Neural cell (in vitro differentiated cells): Measurements from ENCODE around the gene PHF2. TPM values are rescaled to one million over a fixed set of nuclear protein-coding genes. Genes with fewer than 3 reads are reported as not detected.

Experiments used
- H2AFZ ChIP-seq: fragments of 200-600, 300-800 bp; sonication (generic), shearing (Covaris generic); 2 replicates; pipeline ENCODE4 v1.6.0; 2014; ENCODE audit warnings: low read depth, mild to moderate bottlenecking, antibody characterized with exemption, low read length, moderate library complexity
- H3F3A ChIP-seq: fragments of 200-600 bp; shearing (Covaris generic); 2 replicates; pipeline ENCODE4 v1.6.1; 2016; ENCODE audit warnings: mild to moderate bottlenecking, moderate library complexity, mixed read lengths, antibody characterized with exemption, low read length; ENCODE audit not compliant: insufficient read depth, poor library complexity, severe bottlenecking
- H3K27ac ChIP-seq: fragments of 200-600, 300-800 bp; sonication (generic), shearing (Covaris generic); 2 replicates; pipeline ENCODE4 v1.5.1; 2014; ENCODE audit warnings: mild to moderate bottlenecking, low read length, moderate library complexity
- H3K27me3 ChIP-seq: fragments of 300-800, 200-600 bp; sonication (generic), shearing (Covaris generic); 2 replicates; pipeline ENCODE4 v1.6.0; 2014; ENCODE audit warnings: mild to moderate bottlenecking, low read depth, low read length, moderate library complexity; ENCODE audit not compliant: insufficient read depth
- H3K36me3 ChIP-seq: fragments of 300-800, 200-600 bp; sonication (generic), shearing (Covaris generic); 2 replicates; pipeline ENCODE4 v1.5.1; 2014; ENCODE audit warnings: mild to moderate bottlenecking, antibody characterized with exemption, low read length, moderate library complexity; ENCODE audit not compliant: insufficient read depth
- H3K4me2 ChIP-seq: fragments of 300-800, 200-600 bp; sonication (generic), shearing (Covaris generic); 2 replicates; pipeline ENCODE4 v1.6.0; 2014; ENCODE audit warnings: mild to moderate bottlenecking, low read length
- H3K4me3 ChIP-seq: fragments of 300-800, 200-600 bp; sonication (generic), shearing (Covaris generic); 2 replicates; pipeline ENCODE4 v1.5.1; 2014; ENCODE audit warnings: mild to moderate bottlenecking, low read length, moderate library complexity
- H3K79me2 ChIP-seq: fragments of 200-600 bp; shearing (Covaris generic); replicated peaks from 2 replicates; pipeline ENCODE4 v1.6.0; 2014; ENCODE audit warnings: mild to moderate bottlenecking, low read length, moderate library complexity; ENCODE audit not compliant: insufficient read depth
- H3K9ac ChIP-seq: fragments of 300-800, 200-600 bp; sonication (generic), shearing (Covaris generic); 2 replicates; pipeline ENCODE4 v1.6.1; 2016; ENCODE audit warnings: mild to moderate bottlenecking, low read length, mixed read lengths
- H3K9me2 ChIP-seq: fragments of 200-600 bp; shearing (Covaris generic); 2 replicates; pipeline ENCODE4 v1.6.1; 2016; ENCODE audit warnings: mild to moderate bottlenecking, low read length, mixed read lengths; ENCODE audit not compliant: insufficient read depth
- H3K9me3 ChIP-seq: fragments of 200-600, 300-800 bp; sonication (generic), shearing (Covaris generic); 2 replicates; pipeline ENCODE4 v1.6.1; 2016; ENCODE audit warnings: mild to moderate bottlenecking, mixed run types, low read length, moderate library complexity, mixed read lengths
- H4K20me1 ChIP-seq: fragments of 200-600 bp; shearing (Covaris generic); 2 replicates; pipeline ENCODE4 v1.6.1; 2016; ENCODE audit warnings: mild to moderate bottlenecking, mixed run types; ENCODE audit not compliant: insufficient read depth
- CTCF ChIP-seq: fragments of 450-650 bp; IDR thresholded peaks from 2 replicates; pipeline ENCODE4 v1.5.1; 2014; ENCODE audit warnings: antibody characterized with exemption, mild to moderate bottlenecking, moderate library complexity; ENCODE audit not compliant: poor library complexity, severe bottlenecking
- EP300 ChIP-seq: fragments of 450-650 bp; conservative IDR thresholded peaks from 2 replicates; pipeline ENCODE4 v1.6.1; 2014; ENCODE audit warnings: antibody characterized with exemption, mild to moderate bottlenecking, moderate library complexity; ENCODE audit not compliant: poor library complexity, severe bottlenecking
- EZH2 ChIP-seq: fragments of 200-600, 300-800 bp; shearing (Covaris generic), sonication (generic); IDR thresholded peaks from 2 replicates; pipeline ENCODE4 v1.6.1; 2014; ENCODE audit warnings: antibody characterized with exemption, low read length, borderline replicate concordance, mild to moderate bottlenecking; ENCODE audit not compliant: insufficient read depth, poor library complexity, severe bottlenecking
- MXI1 ChIP-seq: fragments of 450-650 bp; conservative IDR thresholded peaks from 2 replicates; pipeline ENCODE4 v1.6.1; 2014; ENCODE audit warnings: antibody characterized with exemption, mild to moderate bottlenecking; ENCODE audit not compliant: poor library complexity, severe bottlenecking
- POLR2AphosphoS5 ChIP-seq: IDR thresholded peaks from 2 replicates; pipeline ENCODE4 v1.6.1; 2012
- RAD21 ChIP-seq: fragments of 450-650 bp; conservative IDR thresholded peaks from 2 replicates; pipeline ENCODE4 v1.6.1; 2014; ENCODE audit warnings: antibody characterized with exemption, mild to moderate bottlenecking, moderate library complexity
- REST ChIP-seq: IDR thresholded peaks from 2 replicates; pipeline ENCODE4 v1.6.1; 2012; ENCODE audit warnings: borderline replicate concordance
- SMC3 ChIP-seq: fragments of 450-650 bp; conservative IDR thresholded peaks from 2 replicates; pipeline ENCODE4 v1.6.1; 2014; ENCODE audit warnings: antibody characterized with exemption, mild to moderate bottlenecking, moderate library complexity; ENCODE audit not compliant: poor library complexity
- TAF1 ChIP-seq: IDR thresholded peaks from 2 replicates; pipeline ENCODE4 v1.6.1; 2012; ENCODE audit warnings: low read depth
- polyA plus RNA-seq: library from polyadenylated mRNA; depleted of rRNA; stranded (reverse); fragments of >200 nt; gene quantifications from 2 replicates; pipeline ENCODE4 v1.2.3, GENCODE V29; 2014

PHF2 gene
- polyA plus RNA-seq, 1 donor from 2014 or later = 42.4 TPM

- Histone ChIP-seq H3K4me2 (no peak overlapping the region), H3F3A (no peaks in the 10 kb centered on the region), H3K79me2 (peaks cover 39% of the 10 kb centered on the region), H3K9me3 (no peaks in the 10 kb centered on the region), H2AFZ (no peak overlapping the region), H3K27me3 (no peaks in the 10 kb centered on the region), H3K9me2 (no peaks in the 10 kb centered on the region), H3K36me3 (no peaks in the 10 kb centered on the region), H4K20me1 (no peaks in the 10 kb centered on the region), H3K27ac (no peak overlapping the region), H3K4me3 (peak overlapping the region; percentile 23), H3K9ac (peak overlapping the region; percentile 20)
- TF ChIP-seq POLR2AphosphoS5 (no peak), EZH2 (no peak), EP300 (no peak), TAF1 (no peak), CTCF (no peak), REST (no peak), RAD21 (no peak), MXI1 (no peak), SMC3 (no peak)
Observed at GRCh38 chr9:93597871-93598646, 21.7 kb downstream of the PHF2 start.

GRCh38 chr9:93598647-93599241 is 22.4 kb downstream of the PHF2 start:
- Histone ChIP-seq H3K9me2 (no peaks in the 10 kb centered on the region), H2AFZ (no peak overlapping the region), H3K79me2 (peaks cover 38% of the 10 kb centered on the region)

More at GRCh38 chr9:93598647-93599241, 22.4 kb downstream of the PHF2 start:
- Histone ChIP-seq H3F3A (no peaks in the 10 kb centered on the region), H3K27me3 (no peaks in the 10 kb centered on the region), H3K9me3 (no peaks in the 10 kb centered on the region), H4K20me1 (no peaks in the 10 kb centered on the region), H3K27ac (no peak overlapping the region), H3K36me3 (no peaks in the 10 kb centered on the region), H3K4me2 (no peak overlapping the region), H3K9ac (no peak overlapping the region), H3K4me3 (no peak overlapping the region)
- TF ChIP-seq RAD21 (no peak), POLR2AphosphoS5 (no peak), REST (no peak), TAF1 (no peak), SMC3 (no peak)
